Measurements from ENCODE around the gene PAK5. TPM values are rescaled to one million over a fixed set of nuclear protein-coding genes. Genes with fewer than 3 reads are reported as not detected.
"Not testable (repeated sequence)": the region's sequence is repeated elsewhere in the genome, so short reads cannot be mapped to it uniquely, and the experiment has no call there.

PAK5 gene
- polyA plus RNA-seq, 1 of the 3 experiments (the other 2 are of a cell fraction): 0.03 TPM

DNA sequence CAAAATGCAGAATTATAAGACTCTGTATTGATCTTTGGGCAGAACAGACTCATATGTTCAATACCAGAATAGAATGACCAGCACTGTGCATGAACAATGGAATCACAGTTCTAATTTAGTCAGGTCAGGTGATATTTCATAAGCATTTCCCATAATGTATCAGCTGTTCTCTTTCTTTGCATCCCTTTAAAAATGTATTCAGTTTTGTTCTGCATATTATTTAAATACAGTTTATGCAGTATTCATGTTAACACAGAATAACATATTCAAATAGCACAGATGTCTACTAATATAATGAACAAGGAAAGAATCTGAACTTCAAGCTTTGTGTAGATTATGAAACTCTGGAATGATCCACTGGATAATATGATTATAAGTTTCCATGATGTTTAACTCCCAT, 196.0 kb downstream of the PAK5 start:
- Histone ChIP-seq H4K20me1 (ENCODE audit: insufficient read depth) (no peaks in the 10 kb centered on the region), H3K4me2 (no peak overlapping the region), H3F3A (replicated peaks; ENCODE audit: insufficient read depth) (no peaks in the 10 kb centered on the region), H3K27me3 (ENCODE audit: insufficient read depth) (no peaks in the 10 kb centered on the region), H3K9me2 (no peaks in the 10 kb centered on the region), H3K9ac (no peak overlapping the region), H3K4me3 (ENCODE audit: low read depth in 2 of 2, low read length in 1 of 2) (no peak overlapping the region), H2AFZ (ENCODE audit: low read depth) (no peak overlapping the region), H3K9me3 (no peaks in the 10 kb centered on the region), H3K4me1 (ENCODE audit: control insufficient read depth in 1 of 2, insufficient read depth in 2 of 2, low read depth in 1 of 2, low read length in 1 of 2) (no peaks in the 10 kb centered on the region), H3K79me2 (ENCODE audit: insufficient read depth) (no peaks in the 10 kb centered on the region), H3K36me3 (replicated peaks in 1 of 2; ENCODE audit: control insufficient read depth in 1 of 2, insufficient read depth in 2 of 2, low read length in 1 of 2) (no peaks in the 10 kb centered on the region), H3K27ac (ENCODE audit: low read depth in 2 of 2, low read length in 1 of 2) (no peak overlapping the region)
- ChIA-PET POLR2A (no interaction called here), CTCF (interaction anchor here (0.9 kb wide), 1 partner anchor 14 kb away, joined by 3 read pairs; no protein-coding TSS in a partner anchor)
- no peak for TF ChIP-seq EZH2phosphoT487 (IDR thresholded peaks at IDR 0.05; ENCODE audit: borderline replicate concordance, low read depth)
- TF ChIP-seq TEAD4 (IDR thresholded peaks at IDR 0.05; ENCODE audit: borderline replicate concordance, insufficient read depth): no peak
- no peak for TF ChIP-seq NFIC (IDR thresholded peaks at IDR 0.05; ENCODE audit: borderline replicate concordance)
- TF ChIP-seq, protein P1, sequence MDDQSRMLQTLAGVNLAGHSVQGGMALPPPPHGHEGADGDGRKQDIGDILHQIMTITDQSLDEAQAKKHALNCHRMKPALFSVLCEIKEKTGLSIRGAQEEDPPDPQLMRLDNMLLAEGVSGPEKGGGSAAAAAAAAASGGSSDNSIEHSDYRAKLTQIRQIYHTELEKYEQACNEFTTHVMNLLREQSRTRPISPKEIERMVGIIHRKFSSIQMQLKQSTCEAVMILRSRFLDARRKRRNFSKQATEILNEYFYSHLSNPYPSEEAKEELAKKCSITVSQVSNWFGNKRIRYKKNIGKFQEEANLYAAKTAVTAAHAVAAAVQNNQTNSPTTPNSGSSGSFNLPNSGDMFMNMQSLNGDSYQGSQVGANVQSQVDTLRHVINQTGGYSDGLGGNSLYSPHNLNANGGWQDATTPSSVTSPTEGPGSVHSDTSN (IDR thresholded peaks at IDR 0.05): no peak
- TF ChIP-seq CHD2 (IDR thresholded peaks at IDR 0.05; ENCODE audit: low read length, partially characterized antibody): no peak
- TF ChIP-seq, protein P2, sequence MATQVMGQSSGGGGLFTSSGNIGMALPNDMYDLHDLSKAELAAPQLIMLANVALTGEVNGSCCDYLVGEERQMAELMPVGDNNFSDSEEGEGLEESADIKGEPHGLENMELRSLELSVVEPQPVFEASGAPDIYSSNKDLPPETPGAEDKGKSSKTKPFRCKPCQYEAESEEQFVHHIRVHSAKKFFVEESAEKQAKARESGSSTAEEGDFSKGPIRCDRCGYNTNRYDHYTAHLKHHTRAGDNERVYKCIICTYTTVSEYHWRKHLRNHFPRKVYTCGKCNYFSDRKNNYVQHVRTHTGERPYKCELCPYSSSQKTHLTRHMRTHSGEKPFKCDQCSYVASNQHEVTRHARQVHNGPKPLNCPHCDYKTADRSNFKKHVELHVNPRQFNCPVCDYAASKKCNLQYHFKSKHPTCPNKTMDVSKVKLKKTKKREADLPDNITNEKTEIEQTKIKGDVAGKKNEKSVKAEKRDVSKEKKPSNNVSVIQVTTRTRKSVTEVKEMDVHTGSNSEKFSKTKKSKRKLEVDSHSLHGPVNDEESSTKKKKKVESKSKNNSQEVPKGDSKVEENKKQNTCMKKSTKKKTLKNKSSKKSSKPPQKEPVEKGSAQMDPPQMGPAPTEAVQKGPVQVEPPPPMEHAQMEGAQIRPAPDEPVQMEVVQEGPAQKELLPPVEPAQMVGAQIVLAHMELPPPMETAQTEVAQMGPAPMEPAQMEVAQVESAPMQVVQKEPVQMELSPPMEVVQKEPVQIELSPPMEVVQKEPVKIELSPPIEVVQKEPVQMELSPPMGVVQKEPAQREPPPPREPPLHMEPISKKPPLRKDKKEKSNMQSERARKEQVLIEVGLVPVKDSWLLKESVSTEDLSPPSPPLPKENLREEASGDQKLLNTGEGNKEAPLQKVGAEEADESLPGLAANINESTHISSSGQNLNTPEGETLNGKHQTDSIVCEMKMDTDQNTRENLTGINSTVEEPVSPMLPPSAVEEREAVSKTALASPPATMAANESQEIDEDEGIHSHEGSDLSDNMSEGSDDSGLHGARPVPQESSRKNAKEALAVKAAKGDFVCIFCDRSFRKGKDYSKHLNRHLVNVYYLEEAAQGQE (IDR thresholded peaks at IDR 0.05; ENCODE audit: low read depth, low read length): no peak
- TF ChIP-seq, protein P3, sequence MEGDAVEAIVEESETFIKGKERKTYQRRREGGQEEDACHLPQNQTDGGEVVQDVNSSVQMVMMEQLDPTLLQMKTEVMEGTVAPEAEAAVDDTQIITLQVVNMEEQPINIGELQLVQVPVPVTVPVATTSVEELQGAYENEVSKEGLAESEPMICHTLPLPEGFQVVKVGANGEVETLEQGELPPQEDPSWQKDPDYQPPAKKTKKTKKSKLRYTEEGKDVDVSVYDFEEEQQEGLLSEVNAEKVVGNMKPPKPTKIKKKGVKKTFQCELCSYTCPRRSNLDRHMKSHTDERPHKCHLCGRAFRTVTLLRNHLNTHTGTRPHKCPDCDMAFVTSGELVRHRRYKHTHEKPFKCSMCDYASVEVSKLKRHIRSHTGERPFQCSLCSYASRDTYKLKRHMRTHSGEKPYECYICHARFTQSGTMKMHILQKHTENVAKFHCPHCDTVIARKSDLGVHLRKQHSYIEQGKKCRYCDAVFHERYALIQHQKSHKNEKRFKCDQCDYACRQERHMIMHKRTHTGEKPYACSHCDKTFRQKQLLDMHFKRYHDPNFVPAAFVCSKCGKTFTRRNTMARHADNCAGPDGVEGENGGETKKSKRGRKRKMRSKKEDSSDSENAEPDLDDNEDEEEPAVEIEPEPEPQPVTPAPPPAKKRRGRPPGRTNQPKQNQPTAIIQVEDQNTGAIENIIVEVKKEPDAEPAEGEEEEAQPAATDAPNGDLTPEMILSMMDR (IDR thresholded peaks at IDR 0.05): no peak
- TF ChIP-seq GATA2 (CRISPR knock-in tag; IDR thresholded peaks at IDR 0.05): no peak
- TF ChIP-seq FOXJ3 (CRISPR knock-in tag; IDR thresholded peaks at IDR 0.05): no peak
- no peak for TF ChIP-seq RFX5 (IDR thresholded peaks at IDR 0.05; ENCODE audit: low read length)
- TF ChIP-seq RCOR1 (IDR thresholded peaks at IDR 0.05; ENCODE audit: low read length): no peak
- no peak for TF ChIP-seq TAF1 (IDR thresholded peaks at IDR 0.05; ENCODE audit: borderline replicate concordance, low read depth, low read length)
- no peak for DNase-seq

DNA sequence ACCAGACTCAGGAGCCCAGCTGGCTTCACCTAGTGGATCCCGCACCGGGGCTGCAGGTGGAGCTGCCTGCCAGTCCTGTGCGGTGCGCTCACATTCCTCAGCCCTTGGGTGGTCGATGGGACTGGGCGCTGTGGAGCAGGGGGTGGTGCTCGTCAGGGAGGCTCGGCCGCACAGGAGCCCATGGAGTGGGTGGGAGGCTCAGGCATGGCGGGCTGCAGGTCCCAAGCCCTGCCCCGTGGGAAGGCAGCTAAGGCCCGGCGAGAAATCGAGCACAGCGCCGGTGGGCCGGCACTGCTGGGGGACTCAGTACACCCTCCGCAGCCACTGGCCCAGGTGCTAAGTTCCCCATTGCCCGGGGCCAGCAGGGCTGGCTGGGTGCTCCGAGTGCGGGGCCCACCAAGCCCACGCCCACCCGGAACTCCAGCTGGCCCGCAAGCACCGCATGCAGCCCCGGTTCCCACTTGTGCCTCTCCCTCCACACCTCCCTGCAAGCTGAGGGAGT, 197.3 kb downstream of the PAK5 start:
- H2AFZ ChIP-seq (ENCODE audit: low read depth); DNase-seq; H3K36me3 ChIP-seq (replicated peaks in 1 of 2; ENCODE audit: control insufficient read depth in 1 of 2, insufficient read depth in 2 of 2, low read length in 1 of 2); H4K20me1 ChIP-seq (ENCODE audit: insufficient read depth); H3K9ac ChIP-seq; POLR2A ChIA-PET; H3K9me2 ChIP-seq; H3K9me3 ChIP-seq; H3K27me3 ChIP-seq (ENCODE audit: insufficient read depth); H3K79me2 ChIP-seq (ENCODE audit: insufficient read depth); H3K4me3 ChIP-seq (ENCODE audit: low read depth in 2 of 2, low read length in 1 of 2); H3K4me1 ChIP-seq (ENCODE audit: control insufficient read depth in 1 of 2, insufficient read depth in 2 of 2, low read depth in 1 of 2, low read length in 1 of 2); H3K4me2 ChIP-seq; H3K27ac ChIP-seq (ENCODE audit: low read depth in 2 of 2, low read length in 1 of 2); H3F3A ChIP-seq (replicated peaks; ENCODE audit: insufficient read depth): not testable (repeated sequence)
- CTCF ChIA-PET: interaction anchor here (0.6 kb wide), 1 partner anchor 174 kb away, joined by 3 read pairs; no protein-coding TSS in a partner anchor
- 64% methylated on average over 7 of the region's 26 CpGs for WGBS (ENCODE audit: low lambda C conversion rate)

All from SK-N-SH (cell line).